NCI-H2227 (cell line): ENCODE results near the gene CABP5.

Experiments
- DNase-seq: peaks from one replicate; lab custom pipeline; 2025; ENCODE audit not compliant: unreplicated experiment; lab: John Stamatoyannopoulos, UW

Gene CABP5

GRCh38 chr19:48033604-48034003 is 10.3 kb downstream of the CABP5 start:
- no peak for DNase-seq

- DNase-seq, result no peak
Observed at GRCh38 chr19:48030073-48030472, 13.8 kb downstream of the CABP5 start.

GRCh38 chr19:48029431-48029830 is 14.4 kb downstream of the CABP5 start:
- DNase-seq, result no peak

- DNase-seq, result no peak
Observed at GRCh38 chr19:48025480-48025879, 18.4 kb downstream of the CABP5 start.

- DNase-seq, result no peak
Observed at GRCh38 chr19:48023518-48023917, 20.4 kb downstream of the CABP5 start.

- no peak for DNase-seq
Observed at GRCh38 chr19:48023011-48023410, 20.9 kb downstream of the CABP5 start.

- no peak for DNase-seq
Observed at GRCh38 chr19:48020686-48021085, 23.2 kb downstream of the CABP5 start.

GRCh38 chr19:48010932-48011758 is 32.7 kb downstream of the CABP5 start:
- DNase-seq, result no peak

- no peak for DNase-seq
Observed at GRCh38 chr19:48006762-48007161, 37.1 kb downstream of the CABP5 start.

GRCh38 chr19:48004236-48004635 is 39.6 kb downstream of the CABP5 start:
- DNase-seq, result no peak

GRCh38 chr19:48000846-48001245 is 43.0 kb downstream of the CABP5 start:
- no peak for DNase-seq

- peak; percentile 11 for DNase-seq
Observed at GRCh38 chr19:47998800-47999199, 45.1 kb downstream of the CABP5 start.

- DNase-seq, result no peak
Observed at GRCh38 chr19:47996230-47996727, 47.6 kb downstream of the CABP5 start.

GRCh38 chr19:47994209-47994802 is 49.6 kb downstream of the CABP5 start, which contains the start of gene ELSPBP1:
Gene ELSPBP1, plus strand, starts transcription at chr19:47994632. Its CDS starts 14,036 bp downstream, at chr19:48008668.
- DNase-seq, result no peak

GRCh38 chr19:47992070-47992469 is 51.8 kb downstream of the CABP5 start, which contains the start of gene BSPH1:
Gene BSPH1, minus strand, starts transcription at chr19:47992170. Its CDS starts 89 bp downstream, at chr19:47992081.
- DNase-seq, result no peak

- DNase-seq, result no peak
Observed at GRCh38 chr19:47991191-47991808, 52.6 kb downstream of the CABP5 start.
